ENCODE data around the gene PDE6H. TPM values are rescaled to one million over a fixed set of nuclear protein-coding genes. Genes with fewer than 3 reads are reported as not detected.
A peak's percentile ranks its signal among the peaks of the same experiment; 100 is the strongest.

Gene PDE6H
- total RNA-seq, 4 donors from 2014 or later = not detected

DNA sequence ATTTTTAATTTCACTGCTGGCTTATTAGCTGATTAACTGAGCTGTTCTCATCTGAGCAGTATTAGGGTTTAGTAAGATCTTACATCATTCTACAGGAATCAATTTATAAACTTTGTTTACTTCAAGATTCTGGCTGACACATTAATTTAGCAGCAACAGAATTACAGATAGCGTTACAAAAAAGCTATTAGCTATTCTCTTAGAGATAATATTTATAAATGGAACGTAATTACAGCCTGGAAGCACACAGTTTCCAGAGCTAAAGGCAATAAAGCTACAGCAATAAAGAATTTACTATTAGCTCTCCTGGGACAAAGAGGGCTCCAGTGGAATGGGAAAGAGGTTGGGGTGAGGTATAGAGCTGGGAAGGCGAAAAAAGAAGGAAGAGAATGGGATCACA lies 34.7 kb downstream of the PDE6H start:
- TF ChIP-seq, protein P1, sequence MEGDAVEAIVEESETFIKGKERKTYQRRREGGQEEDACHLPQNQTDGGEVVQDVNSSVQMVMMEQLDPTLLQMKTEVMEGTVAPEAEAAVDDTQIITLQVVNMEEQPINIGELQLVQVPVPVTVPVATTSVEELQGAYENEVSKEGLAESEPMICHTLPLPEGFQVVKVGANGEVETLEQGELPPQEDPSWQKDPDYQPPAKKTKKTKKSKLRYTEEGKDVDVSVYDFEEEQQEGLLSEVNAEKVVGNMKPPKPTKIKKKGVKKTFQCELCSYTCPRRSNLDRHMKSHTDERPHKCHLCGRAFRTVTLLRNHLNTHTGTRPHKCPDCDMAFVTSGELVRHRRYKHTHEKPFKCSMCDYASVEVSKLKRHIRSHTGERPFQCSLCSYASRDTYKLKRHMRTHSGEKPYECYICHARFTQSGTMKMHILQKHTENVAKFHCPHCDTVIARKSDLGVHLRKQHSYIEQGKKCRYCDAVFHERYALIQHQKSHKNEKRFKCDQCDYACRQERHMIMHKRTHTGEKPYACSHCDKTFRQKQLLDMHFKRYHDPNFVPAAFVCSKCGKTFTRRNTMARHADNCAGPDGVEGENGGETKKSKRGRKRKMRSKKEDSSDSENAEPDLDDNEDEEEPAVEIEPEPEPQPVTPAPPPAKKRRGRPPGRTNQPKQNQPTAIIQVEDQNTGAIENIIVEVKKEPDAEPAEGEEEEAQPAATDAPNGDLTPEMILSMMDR (IDR thresholded peaks at IDR 0.05) = no peak
- no peak for TF ChIP-seq POLR2A (IDR thresholded peaks at IDR 0.05)
- Histone ChIP-seq H3K27ac (peak overlapping the region in 3 of 4 donors; percentile 8 to 28 (median 22)), H3K4me1 (peaks cover 0 to 1% (median 0%) of the 10 kb centered on the region in 3 donors), H3K27me3 (peaks cover 0 to 9% (median 0%) of the 10 kb centered on the region in 4 donors), H3K9me3 (no peaks in the 10 kb centered on the region), H3K4me3 (no peak overlapping the region), H3K36me3 (no peaks in the 10 kb centered on the region)
- 35 to 41% methylated on average over 3 of the region's 3 CpGs for WGBS, 2 donors
- intact Hi-C loops (cut with DNase I) = no loop called here
- DNase-seq = no peak

DNA sequence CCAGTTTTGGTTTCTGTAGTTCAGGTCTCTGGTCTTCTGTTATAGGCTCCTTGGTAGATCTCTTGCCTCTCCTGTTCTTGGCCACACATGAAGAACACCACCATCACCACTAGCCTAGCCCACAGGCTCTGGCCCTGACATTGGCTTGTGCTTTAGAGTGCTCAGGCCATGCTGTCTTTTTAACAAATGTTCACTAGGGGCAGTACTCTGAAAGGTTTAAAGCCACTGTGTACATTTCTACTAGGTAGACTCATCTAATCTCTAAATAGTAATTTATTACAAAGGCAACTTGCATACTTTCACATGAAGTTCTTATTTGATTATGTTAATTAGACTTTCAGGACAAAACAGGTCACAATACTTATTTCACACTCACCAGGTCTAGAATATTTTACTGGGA lies 38.3 kb downstream of the PDE6H start:
- no peak for TF ChIP-seq POLR2A (IDR thresholded peaks at IDR 0.05)
- TF ChIP-seq, protein P1 (IDR thresholded peaks at IDR 0.05) = no peak
- no peaks in the 10 kb centered on the region for H3K36me3 ChIP-seq
- no peaks in the 10 kb centered on the region for H3K4me1 ChIP-seq
- H3K27ac ChIP-seq = no peak overlapping the region
- intact Hi-C loops (cut with DNase I) = no loop called here
- H3K27me3 ChIP-seq = peaks cover 0 to 8% (median 0%) of the 10 kb centered on the region in 4 donors
- DNase-seq = no peak
- H3K9me3 ChIP-seq = no peaks in the 10 kb centered on the region
- H3K4me3 ChIP-seq = no peak overlapping the region

DNA sequence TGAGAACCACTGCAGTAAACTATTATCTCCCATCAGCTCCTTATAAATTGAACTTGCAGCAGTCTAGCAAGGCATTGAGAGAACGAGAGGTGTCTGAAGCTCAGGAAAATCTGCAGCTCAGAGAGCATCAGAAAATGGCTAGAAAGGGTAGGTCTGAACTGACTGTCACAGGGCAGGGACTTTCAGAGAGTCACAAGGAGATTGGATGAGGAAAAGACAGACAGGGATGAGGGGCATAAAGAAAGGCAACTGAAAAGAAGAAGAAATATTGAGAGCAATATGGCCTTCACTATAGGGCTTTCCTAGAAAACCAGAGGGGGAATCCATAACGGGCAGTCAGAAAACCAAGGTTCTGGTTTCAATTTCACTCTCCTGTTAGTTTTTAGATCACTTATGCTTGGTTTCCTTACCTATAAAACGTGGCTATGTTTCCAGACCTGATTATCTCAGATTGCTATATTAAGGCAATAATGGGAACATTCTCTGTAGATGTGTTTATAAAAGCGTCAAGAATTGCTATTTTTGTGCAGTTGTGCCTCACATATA lies 40.9 kb downstream of the PDE6H start:
- Histone ChIP-seq H3K27me3 (no peaks in the 10 kb centered on the region), H3K4me3 (no peak overlapping the region), H3K27ac (no peak overlapping the region), H3K9me3 (no peaks in the 10 kb centered on the region), H3K4me1 (no peaks in the 10 kb centered on the region), H3K36me3 (no peaks in the 10 kb centered on the region)
- intact Hi-C loops (cut with DNase I) = no loop called here
- TF ChIP-seq POLR2A (IDR thresholded peaks at IDR 0.05) = no peak
- TF ChIP-seq, protein P1 (IDR thresholded peaks at IDR 0.05) = no peak
- 52 to 69% methylated on average over 4 of the region's 4 CpGs for WGBS, 2 donors
- no peak for DNase-seq

DNA sequence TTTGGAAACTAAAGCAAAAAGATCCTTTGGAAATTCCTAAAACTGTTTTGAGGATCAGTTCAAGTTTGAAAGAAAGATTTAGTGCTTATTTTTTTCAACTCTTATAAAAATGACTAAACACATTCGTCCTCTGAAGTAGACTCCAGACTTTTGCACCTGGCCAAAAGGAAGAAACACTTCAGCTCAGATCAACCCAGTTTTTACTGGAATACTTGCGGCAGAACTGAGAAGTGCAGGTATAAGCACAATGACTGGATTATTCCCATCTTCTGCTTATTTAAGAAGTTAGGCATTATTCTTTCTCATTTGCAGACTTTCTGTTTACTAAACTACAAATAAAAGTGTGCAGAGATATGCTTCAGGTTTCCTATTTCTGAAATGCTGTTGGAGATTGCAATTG lies 41.9 kb downstream of the PDE6H start:
- Histone ChIP-seq H3K4me3 (no peak overlapping the region), H3K27me3 (no peaks in the 10 kb centered on the region), H3K36me3 (no peaks in the 10 kb centered on the region), H3K9me3 (no peaks in the 10 kb centered on the region), H3K27ac (no peak overlapping the region), H3K4me1 (no peaks in the 10 kb centered on the region)
- intact Hi-C loops (cut with DNase I) = no loop called here
- no peak for TF ChIP-seq POLR2A (IDR thresholded peaks at IDR 0.05)
- TF ChIP-seq, protein P1 (IDR thresholded peaks at IDR 0.05) = no peak
- 45 to 56% methylated on average over 2 of the region's 2 CpGs for WGBS, 2 donors
- DNase-seq = no peak

DNA sequence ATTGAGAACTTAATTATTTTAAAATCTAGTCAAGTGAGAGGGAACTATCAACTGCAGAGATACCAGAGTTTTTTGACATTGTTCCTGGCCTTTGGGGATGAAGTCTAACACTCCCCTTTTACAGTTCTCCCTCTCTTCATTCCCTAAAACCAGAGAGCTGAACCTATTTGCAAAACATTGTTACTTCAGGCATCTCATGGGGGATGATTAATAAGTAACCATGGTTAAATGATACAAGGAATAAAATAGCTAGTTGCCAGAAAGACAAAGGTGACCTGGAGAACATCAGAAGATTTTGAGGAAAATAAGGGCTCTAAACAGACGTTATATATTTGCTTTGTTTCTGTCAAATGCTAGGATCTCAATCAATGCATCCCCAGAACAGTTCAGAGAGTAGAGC lies 42.3 kb downstream of the PDE6H start:
- TF ChIP-seq, protein P1 (IDR thresholded peaks at IDR 0.05) = no peak
- no peak for TF ChIP-seq POLR2A (IDR thresholded peaks at IDR 0.05)
- WGBS, 2 donors = 54% methylated on average over 1 of the region's 1 CpG
- H3K4me3 ChIP-seq = no peak overlapping the region

More for the DNA sequence above, 42.3 kb downstream of the PDE6H start:
- Histone ChIP-seq H3K27ac (no peak overlapping the region), H3K9me3 (no peaks in the 10 kb centered on the region), H3K36me3 (no peaks in the 10 kb centered on the region), H3K27me3 (no peaks in the 10 kb centered on the region), H3K4me1 (no peaks in the 10 kb centered on the region)
- intact Hi-C loops (cut with DNase I) = no loop called here
- DNase-seq = no peak
